GM10266 (cell line): Measurements from ENCODE around the gene OPHN1.

Source experiments
- DNase-seq: peaks from one replicate; pipeline ENCODE4 v3.0.0; 2012; ENCODE audit errors: extremely low spot score
- TF ChIP-seq, protein P1 (sequence below): IDR thresholded peaks from 2 replicates; pipeline ENCODE4 v1.5.1; 2012; ENCODE audit warnings: mild to moderate bottlenecking, low read depth; ENCODE audit not compliant: control insufficient read depth, insufficient read depth; ENCODE audit errors: missing control alignments

Gene OPHN1

GRCh38 chrX:68175562-68175961, 257.7 kb downstream of the OPHN1 start:
- TF ChIP-seq, protein P1, sequence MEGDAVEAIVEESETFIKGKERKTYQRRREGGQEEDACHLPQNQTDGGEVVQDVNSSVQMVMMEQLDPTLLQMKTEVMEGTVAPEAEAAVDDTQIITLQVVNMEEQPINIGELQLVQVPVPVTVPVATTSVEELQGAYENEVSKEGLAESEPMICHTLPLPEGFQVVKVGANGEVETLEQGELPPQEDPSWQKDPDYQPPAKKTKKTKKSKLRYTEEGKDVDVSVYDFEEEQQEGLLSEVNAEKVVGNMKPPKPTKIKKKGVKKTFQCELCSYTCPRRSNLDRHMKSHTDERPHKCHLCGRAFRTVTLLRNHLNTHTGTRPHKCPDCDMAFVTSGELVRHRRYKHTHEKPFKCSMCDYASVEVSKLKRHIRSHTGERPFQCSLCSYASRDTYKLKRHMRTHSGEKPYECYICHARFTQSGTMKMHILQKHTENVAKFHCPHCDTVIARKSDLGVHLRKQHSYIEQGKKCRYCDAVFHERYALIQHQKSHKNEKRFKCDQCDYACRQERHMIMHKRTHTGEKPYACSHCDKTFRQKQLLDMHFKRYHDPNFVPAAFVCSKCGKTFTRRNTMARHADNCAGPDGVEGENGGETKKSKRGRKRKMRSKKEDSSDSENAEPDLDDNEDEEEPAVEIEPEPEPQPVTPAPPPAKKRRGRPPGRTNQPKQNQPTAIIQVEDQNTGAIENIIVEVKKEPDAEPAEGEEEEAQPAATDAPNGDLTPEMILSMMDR: no peak
- no peak for DNase-seq

DNA sequence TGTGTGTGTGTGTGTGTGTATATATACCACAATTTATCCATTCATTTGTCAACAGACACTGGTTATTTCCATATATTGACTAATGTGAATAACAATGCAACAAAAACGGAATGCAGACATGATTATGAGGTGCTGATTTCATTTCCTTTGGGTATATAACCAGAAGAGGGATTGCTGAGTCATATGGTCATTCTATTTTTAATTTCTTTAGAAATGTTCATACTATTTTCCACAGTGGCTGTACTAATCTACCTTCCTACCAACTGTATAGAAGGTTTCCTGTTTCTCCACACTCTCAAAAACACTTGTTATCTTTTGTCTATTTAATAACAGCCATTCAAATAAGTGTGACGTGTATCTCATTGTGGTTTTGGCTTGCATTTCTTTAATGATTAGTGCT, 269.9 kb downstream of the OPHN1 start:
- TF ChIP-seq, protein P1: no peak
- no peak for DNase-seq

GRCh38 chrX:68147848-68148247, 285.4 kb downstream of the OPHN1 start:
- no peak for DNase-seq
- TF ChIP-seq, protein P1: no peak

DNA sequence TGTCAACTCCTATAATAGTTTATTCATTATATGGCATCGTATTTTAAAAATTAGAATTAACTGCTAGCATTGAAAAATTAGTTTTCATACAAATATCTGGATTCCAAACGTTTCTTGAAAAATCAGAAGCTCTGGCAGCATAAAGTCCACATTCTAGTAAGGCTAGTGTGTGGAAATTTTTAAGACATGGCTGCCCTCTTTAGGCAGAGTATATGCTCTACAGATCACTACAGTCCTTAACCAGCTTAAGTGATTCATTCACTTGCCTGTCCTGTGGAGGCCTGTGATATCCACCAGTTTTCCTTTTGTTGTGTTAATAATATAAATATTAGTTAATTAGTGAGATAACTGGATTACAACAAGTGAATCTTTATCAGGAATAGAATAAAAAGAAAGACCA, 287.2 kb downstream of the OPHN1 start:
- DNase-seq: no peak
- TF ChIP-seq, protein P1: no peak

DNA sequence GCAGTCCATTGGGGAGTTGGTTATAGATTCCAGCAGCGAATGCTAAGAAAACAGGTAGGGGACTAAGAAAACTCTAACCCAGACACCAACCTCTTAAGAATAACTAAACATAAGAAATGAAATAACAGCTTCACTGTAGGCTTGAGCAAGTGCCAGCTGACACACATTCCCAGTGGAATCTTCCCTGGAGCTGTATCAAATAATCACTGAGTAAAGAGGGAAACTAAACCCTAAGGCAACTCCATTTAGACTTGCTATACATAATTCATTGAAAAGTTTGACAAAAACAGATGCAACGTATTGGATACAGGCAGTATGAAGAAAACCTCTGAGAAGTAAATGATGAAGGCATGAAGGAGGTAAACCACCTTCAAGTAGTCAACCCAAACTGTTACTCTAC, 293.5 kb downstream of the OPHN1 start:
- TF ChIP-seq, protein P1: no peak
- DNase-seq: no peak

GRCh38 chrX:68133181-68133580, 300.1 kb downstream of the OPHN1 start:
- TF ChIP-seq, protein P1: no peak
- DNase-seq: no peak

DNA sequence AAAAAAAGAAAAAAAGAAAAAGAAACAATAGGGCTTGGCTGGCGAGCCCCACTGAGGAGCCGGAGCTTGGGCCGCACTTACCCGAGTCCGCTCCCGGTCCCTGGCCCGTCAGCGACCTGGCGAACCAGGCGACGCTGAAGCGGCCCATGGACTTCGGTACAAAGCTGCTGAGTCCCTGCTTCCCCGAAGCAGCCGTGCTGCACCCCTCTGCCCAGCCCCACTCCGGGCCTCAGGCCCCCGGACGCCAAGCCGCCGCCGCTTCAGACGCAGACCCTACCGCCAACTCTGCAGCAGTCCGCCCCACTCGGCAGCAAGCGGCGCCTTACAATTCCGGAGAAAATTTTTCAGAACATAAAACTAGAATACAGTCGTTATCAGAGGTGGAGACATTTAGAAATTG, 300.5 kb downstream of the OPHN1 start:
- TF ChIP-seq, protein P1: no peak
- DNase-seq: no peak
